Urinary bladder (tissue), 4 donors: Measurements from ENCODE around the gene QRFP. TPM values are rescaled to one million over a fixed set of nuclear protein-coding genes. Genes with fewer than 3 reads are reported as not detected.

Experiments used
- DNase-seq: peaks from one replicate; pipeline ENCODE4 v3.0.0-alpha.2; 2015; ENCODE audit errors: extremely low spot score
- H3K27ac ChIP-seq: one replicate; pipeline ENCODE4 v1.5.1; 2013; ENCODE audit warnings: low read depth, mild to moderate bottlenecking, moderate library complexity
- H3K36me3 ChIP-seq: one replicate; pipeline ENCODE4 v1.6.1; 2013; ENCODE audit warnings: mild to moderate bottlenecking, moderate library complexity; ENCODE audit not compliant: insufficient read depth
- H3K4me1 ChIP-seq: one replicate; pipeline ENCODE4 v1.6.1; 2013; ENCODE audit warnings: mild to moderate bottlenecking, moderate library complexity; ENCODE audit not compliant: insufficient read depth
- H3K4me3 ChIP-seq: one replicate; pipeline ENCODE4 v1.5.1; 2013; ENCODE audit warnings: low read depth, low read length
- WGBS: extraction: QIAGEN DNeasy Blood & Tissue Kit; methylation state at CpG from one replicate; pipeline ENCODE4 v1.1.7; 2013; 5-methylcytosine and 5-hydroxymethylcytosine counted together
- polyA plus RNA-seq: library from polyadenylated mRNA; stranded (reverse); fragments of 200-250 nt; gene quantifications from one replicate; pipeline ENCODE4 v1.2.3, GENCODE V29; 2013
- total RNA-seq: library from RNA; depleted of rRNA; stranded (reverse); fragments of >200 nt; gene quantifications from one replicate; pipeline ENCODE4 v1.2.3, GENCODE V29; 2014
- donor health status: healthy with polysubstance abuse.
- donor health status: healthy.

Gene QRFP
- total and polyA plus RNA-seq, 2 donors, result 0.15 TPM; not detected in 1

DNA sequence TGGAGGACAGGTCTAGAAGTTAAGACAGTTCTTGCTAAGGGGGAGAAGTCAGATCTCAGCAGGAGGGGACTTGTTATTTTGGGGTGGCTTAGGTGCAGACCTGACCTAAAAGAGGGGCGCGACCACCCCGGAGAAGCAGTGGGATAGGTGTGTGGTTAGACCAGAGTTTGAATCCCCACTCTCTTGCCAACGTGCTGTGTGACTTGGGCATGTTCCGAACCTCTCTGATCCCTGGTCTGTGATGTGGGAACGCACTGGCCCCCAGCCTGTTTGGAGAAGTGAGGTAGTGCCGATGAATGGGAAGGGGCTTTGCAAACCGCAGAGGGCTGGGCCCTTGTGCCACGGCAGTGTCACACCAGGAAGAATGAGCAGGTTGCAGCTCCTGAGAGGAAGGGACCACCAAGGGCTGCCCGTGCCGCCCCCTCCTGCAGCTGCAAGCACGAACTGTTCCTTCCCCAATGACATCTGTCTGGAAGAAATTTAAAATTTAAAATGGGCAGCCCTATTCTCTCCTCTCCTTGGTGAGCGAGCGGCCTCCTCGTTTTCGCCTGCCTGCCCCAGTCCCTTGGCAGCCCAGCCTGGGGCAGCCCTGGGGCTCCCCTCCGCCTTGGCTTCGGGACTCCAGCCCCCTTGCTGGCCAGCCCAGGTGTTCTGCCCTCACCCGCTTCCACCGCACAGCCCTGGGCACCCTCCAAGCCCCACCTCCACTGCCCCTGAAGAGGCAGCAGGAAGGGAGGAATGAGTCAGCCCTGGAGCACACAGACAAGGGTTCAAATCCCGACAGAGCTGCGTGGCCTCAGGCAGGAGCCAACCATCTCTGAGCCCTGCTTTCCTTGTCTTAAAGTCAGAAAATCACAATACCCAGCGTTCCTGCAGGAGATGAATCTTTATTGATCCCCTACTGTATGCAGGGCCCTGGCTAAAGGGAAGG is 40.8 kb upstream of the QRFP start:
- Histone ChIP-seq H3K27ac (no peak overlapping the region), H3K36me3 (no peaks in the 10 kb centered on the region), H3K4me3 (no peak overlapping the region), H3K4me1 (no peaks in the 10 kb centered on the region)
- no peak for DNase-seq
- 72% methylated on average over 23 of the region's 23 CpGs for WGBS

DNA sequence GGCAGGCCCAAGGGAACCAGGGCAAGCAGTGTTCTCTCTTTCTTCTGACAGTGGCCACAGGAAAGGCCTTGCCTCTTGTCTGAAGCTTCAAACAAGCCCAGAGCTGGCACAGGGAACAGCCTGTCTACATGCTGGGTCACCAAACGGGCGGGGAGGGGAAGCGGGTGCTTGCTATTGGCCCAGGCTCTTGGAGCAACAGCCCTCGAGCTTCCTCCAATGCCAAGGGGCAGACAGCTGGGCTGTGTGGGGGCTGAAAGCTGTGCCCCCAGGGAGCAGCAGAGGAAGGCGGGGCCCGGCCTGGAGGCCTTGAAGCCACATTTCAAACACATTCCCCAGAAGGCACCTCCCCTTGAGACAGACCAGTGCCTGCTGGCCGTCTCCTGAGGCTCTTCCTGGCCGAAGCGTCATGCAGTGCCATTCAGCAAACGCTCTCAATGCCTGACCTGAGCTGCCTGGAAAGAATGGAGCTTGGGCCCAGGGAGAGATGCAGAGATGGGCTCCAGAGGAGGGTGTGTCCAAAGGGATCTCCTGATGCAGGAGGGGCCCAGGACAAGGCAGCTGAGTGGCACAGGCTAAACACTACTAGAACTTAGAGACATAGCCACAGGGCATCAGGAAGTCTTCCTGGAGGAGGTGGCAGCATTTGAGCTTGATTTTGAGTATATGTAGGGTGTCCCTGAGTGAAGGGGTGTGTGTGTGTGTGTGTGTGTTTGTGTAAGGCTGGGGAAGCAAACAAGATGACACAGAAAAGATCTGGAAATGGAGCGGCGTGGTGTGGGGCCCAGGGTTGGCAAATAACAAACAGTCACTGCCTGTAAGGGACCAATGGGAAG is 39.9 kb upstream of the QRFP start:
- H3K4me3 ChIP-seq, result no peak overlapping the region
- no peaks in the 10 kb centered on the region for H3K36me3 ChIP-seq
- no peak for DNase-seq
- no peak overlapping the region for H3K27ac ChIP-seq
- 48% methylated on average over 12 of the region's 12 CpGs for WGBS
- no peaks in the 10 kb centered on the region for H3K4me1 ChIP-seq

GRCh38 chr9:130935648-130936271 is 39.1 kb upstream of the QRFP start:
- no peak for DNase-seq
- Histone ChIP-seq H3K27ac (no peak overlapping the region), H3K4me3 (no peak overlapping the region), H3K36me3 (no peaks in the 10 kb centered on the region), H3K4me1 (no peaks in the 10 kb centered on the region)
- 88% methylated on average over 13 of the region's 13 CpGs for WGBS

DNA sequence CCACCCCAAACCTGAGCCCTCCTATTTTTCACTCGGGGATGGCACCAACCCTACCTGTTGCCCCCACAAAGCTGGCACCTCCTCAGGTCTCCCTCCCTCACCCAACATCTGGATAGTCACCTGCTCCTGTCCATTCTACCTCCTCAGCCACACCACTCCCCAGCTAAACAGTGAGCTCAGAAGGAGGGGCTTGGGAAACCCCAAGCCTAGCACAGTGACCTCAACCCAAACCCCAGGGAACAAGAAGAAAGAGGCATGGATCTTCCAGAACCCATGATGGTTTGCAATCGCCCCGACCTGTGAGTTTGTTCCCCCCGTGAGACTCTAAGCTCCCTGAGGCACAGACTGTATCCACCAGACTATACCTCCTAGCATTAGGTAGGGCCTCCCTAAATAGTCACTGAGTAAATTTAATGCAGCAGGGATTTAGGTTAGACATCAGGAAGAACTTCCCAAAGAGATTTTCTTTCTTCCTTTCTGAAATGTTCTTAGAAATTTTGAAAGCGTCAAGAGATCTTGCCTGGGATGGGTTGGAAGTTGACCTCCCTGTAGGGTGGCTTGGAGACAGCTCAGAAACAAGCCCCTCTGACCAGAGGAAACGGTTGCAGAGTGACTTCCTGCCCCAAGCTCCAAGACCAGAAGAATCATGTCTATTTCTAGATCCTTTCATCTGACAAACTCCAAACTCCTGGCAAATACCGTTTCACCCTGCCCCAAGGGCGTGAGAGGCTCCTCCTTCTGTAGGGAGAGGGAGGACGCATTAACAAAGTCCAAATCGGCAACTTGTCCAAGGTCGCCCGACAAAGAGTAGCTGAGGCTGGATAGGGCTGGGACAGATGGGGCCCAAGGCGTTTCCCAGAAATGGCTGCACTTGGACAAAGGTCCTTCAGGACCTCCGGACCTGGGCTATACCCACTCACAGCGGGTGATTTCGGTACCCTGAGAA is 38.4 kb upstream of the QRFP start:
- Histone ChIP-seq H3K36me3 (no peaks in the 10 kb centered on the region), H3K4me1 (no peaks in the 10 kb centered on the region), H3K27ac (no peak overlapping the region), H3K4me3 (no peak overlapping the region)
- DNase-seq, result no peak
- WGBS, result 66% methylated on average over 16 of the region's 16 CpGs

- Histone ChIP-seq H3K27ac (no peak overlapping the region), H3K4me3 (no peak overlapping the region), H3K36me3 (no peaks in the 10 kb centered on the region), H3K4me1 (no peaks in the 10 kb centered on the region)
- no peak for DNase-seq
- WGBS, result 76% methylated on average over 11 of the region's 11 CpGs
Measured at GRCh38 chr9:130934246-130934645, 37.6 kb upstream of the QRFP start.

DNA sequence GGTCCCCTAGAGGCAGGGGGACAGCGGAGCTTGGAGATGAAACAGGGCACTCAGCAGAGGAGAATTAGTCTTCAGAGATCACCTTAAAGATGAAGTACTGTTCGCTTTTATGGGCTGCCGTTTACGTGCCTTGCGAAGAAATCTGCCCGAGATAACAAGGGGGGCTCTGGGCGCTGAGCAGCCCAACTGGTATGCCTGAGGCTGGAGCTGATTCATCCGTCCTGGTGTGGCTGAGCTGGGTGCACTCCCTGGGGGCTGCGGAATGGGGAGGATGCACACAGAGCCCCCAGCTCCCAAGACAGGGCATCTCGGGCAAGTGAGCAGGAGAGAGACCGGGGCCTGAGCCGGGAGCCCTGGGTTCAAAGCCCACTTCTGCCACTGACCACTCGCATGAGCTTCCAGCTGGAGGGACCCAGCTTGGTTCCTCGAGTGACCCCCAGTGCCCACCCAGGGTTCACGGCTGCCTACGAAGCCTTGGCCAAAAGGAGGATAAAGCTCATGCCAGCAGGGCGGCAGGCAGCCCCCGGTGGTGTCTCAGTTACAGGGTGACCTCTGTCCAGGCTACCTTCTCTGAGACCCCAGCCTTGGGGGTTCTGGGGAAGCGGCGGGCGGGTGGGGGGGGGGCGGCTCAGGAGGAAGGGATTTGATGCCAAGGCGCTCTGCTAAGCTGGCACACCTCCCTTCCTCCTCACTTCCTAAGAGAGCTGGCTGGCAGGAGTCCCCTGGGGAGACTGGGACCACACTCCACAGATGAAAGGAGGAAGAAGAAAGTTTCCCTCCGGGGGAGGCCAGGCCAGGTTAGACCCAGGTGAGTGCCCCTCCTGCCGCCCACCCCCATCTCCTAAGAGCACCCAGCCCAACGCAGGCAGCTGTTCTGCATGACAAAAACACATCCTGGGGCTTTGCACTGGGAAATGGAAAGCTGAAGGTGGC is 36.8 kb upstream of the QRFP start:
- Histone ChIP-seq H3K4me3 (no peak overlapping the region), H3K27ac (no peak overlapping the region), H3K36me3 (no peaks in the 10 kb centered on the region), H3K4me1 (no peaks in the 10 kb centered on the region)
- DNase-seq, result no peak
- WGBS, result 21% methylated on average over 26 of the region's 26 CpGs

DNA sequence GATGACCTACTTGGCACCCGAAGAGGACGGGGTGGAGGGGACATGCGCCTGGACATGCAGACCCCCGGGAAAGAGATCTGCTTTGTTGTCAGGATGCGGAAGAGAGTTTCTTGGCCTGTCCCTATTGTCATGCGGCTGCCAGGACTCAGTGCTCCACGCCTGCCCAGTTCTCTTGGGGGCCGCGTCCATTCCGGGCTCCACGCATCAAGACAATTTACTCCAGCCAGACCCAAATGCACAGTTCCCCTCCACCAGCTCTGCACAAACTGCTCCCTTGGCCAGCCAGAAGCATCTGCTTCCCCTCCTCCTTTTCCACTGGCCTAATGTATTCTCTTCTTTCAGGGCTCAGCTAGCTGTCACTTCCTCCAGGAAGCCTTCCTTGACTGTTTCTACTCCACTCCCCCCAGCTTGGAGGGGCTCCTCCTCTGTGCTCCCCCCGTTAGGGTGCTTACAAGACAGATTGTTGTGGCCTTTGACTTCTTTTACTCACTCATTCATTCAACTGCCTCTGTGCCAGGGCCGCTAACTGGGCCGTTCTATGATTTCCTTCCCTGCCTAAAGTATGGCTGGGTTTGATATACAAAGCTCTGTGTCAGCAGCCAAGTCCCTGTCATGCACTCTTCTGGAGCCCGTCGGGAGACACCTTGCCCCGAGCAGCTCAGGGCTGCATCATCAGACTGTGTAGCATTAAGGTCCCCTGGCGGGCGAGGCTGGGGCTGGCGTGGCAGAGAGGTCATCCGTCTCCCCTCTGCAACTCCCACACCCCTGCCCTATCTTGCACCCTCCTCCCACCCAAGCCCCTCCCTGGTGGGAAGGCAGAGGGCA is 35.9 kb upstream of the QRFP start:
- H3K36me3 ChIP-seq, result no peaks in the 10 kb centered on the region
- 38% methylated on average over 21 of the region's 21 CpGs for WGBS
- H3K4me1 ChIP-seq, result no peaks in the 10 kb centered on the region
- no peak overlapping the region for H3K27ac ChIP-seq
- no peak overlapping the region for H3K4me3 ChIP-seq
- DNase-seq, result no peak

DNA sequence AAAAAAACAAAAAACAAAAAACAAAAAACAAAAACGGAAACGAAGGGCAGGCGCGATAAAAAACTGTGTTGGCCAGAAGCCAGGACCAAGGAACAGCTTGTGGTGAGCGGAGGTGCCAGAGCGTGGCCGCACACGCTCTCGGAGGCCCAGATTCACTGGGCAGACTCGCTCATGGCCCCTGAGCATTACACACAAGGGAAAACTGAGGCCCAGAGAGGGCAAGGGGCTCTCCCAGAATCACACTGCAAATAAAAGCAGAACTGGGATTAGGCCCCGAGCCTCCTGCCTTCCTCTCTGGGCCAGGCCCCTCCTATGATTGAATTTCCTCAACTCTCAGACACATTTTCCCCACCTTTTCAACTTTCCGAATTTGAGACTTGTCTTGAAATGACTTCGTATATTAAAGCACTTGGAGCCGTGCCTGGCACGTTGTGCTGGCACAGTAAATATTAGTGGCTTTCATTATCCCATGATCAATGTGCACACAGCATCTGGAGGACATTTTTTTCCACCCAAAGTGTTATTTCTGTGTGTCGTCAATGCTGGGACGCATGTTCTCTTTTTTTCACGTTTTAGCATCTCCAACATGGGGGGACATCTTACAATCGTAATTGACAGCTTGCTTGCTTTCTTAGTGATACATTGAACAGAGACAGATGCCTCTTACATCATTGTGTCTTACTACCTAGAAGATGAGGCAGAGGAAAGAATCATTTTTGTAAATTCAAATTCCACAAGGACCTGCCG is 35.1 kb upstream of the QRFP start:
- no peaks in the 10 kb centered on the region for H3K4me1 ChIP-seq
- no peak for DNase-seq
- H3K36me3 ChIP-seq, result no peaks in the 10 kb centered on the region
- H3K27ac ChIP-seq, result no peak overlapping the region
- 71% methylated on average over 20 of the region's 20 CpGs for WGBS
- no peak overlapping the region for H3K4me3 ChIP-seq

DNA sequence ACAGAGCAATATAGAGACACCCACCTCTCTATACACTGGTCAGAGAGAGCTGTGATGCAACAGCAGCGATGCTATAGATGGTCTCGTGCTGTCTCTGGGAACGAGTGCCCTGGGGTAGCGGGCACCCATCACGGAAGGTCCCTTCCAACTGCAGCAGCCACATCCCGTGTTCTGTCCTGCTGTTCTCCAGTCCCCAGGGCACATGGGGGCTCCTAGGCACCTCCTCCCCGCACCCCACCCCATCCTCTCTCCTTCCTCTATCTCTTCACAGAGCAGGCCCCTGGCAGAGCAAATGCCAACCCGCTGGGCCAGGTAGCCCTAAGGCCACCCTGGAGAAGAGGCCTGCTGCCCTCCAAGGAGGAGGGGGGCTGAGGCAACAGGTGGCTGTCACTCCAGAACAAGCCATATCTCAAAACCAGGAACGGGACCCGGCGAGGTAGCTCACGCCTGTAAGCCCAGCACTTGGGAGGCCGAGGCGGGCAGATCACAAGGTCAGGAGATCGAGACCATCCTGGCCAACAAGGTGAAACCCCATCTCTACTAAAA is 34.3 kb upstream of the QRFP start:
- no peaks in the 10 kb centered on the region for H3K4me1 ChIP-seq
- 93% methylated on average over 15 of the region's 15 CpGs for WGBS

DNA sequence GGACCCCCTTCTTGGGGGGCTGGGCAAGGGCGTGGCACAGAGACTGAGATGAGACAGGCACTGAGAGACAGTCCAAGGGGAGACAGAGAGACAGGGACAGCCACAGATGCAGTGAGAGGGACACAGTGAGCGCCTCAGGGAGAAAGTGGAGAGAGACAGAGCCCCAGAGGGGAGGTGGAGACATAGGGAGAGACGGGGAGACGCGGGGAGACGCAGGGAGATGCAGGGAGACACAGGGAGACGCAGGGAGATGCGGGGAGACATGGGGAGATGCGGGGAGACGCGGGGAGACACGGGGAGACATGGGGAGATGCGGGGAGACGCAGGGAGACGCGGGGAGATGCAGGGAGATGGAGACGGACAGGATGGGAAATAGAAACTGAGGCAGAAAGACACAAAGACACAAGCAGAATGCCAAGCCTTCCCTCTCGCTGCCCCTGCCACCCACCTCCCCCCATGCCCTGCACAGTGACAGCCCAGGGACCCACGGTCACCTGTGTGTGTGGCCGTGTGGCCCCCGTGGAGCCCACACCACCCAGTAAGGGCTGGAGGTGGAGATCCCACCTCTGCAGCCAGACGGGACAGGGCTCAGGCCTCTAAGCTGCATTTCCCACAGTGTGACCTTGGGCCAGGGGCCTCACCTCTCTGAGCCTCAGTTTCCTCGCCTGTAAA is 33.7 kb upstream of the QRFP start:
- DNase-seq, result no peak
- no peak overlapping the region for H3K4me3 ChIP-seq
- 91% methylated on average over 23 of the region's 23 CpGs for WGBS
- no peaks in the 10 kb centered on the region for H3K36me3 ChIP-seq
- no peak overlapping the region for H3K27ac ChIP-seq
- H3K4me1 ChIP-seq, result no peaks in the 10 kb centered on the region

More for the DNA sequence above, 34.3 kb upstream of the QRFP start:
- DNase-seq, result no peak
- Histone ChIP-seq H3K27ac (no peak overlapping the region), H3K4me3 (no peak overlapping the region), H3K36me3 (no peaks in the 10 kb centered on the region)
